ENCODE data around the gene SRP68. TPM values are rescaled to one million over a fixed set of nuclear protein-coding genes. Genes with fewer than 3 reads are reported as not detected.

The SRP68 gene
- total and polyA plus RNA-seq, 2 donors (not counting 1 experiment from before 2014, with no cell fraction given) = 29.6 to 82.3 TPM

DNA sequence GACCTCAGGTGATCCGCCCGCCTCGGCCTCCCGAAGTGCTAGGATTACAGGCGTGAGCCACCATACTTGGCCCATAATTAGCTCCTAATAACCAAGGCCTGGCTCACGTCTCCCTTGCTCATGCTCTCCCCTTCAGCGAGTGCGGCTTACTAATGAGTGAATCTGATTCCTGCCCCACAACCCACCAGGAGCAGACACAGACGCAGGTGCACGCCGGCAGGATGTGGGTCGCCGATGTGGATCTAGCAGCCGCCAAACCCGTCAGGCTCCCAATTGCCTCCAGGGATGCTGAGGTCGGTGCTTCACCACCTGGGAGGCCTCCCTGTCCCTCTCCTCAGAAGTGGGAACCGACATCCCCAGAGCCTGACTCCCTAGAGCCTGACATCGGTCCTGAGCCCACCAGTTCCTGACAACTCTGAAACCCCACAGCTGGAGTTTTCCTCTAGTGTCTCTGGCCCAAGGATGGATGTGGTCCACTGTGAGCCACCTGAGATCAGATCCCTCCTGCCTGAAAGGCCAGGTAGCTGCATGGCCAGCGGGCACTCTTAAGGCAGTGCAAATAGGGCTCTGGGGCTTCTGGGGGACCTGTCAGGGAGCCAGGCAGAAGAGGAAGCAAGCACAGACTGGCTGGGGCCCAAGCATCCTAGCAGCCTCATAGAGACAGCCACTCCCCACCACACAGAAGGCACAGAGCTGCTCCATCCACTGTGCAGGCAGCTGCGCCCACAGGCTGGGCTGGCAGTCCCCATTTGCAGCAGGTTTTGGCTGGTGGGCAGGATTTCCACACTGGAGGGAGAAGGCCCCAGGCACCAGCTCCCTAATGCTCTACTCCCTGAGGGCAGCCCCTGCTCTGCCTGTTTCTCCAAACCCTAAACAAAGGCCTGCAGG is 20.5 kb upstream of the SRP68 start:
- H2AFZ ChIP-seq (ENCODE audit: insufficient read depth, low read depth, low read length, poor library complexity, severe bottlenecking) = no peak overlapping the region
- peaks cover 23% of the 10 kb centered on the region for H3K79me2 ChIP-seq (ENCODE audit: control insufficient read depth, insufficient read depth, low read length)
- H3K4me3 Mint-ChIP-seq = no peak overlapping the region
- ATAC-seq (ENCODE audit: low read depth) (no peak), DNase-seq (no peak)
- H4K20me1 ChIP-seq (ENCODE audit: control insufficient read depth, insufficient read depth, low read length, poor library complexity, severe bottlenecking) = peaks cover 21% of the 10 kb centered on the region
- no peak overlapping the region for H3K27ac ChIP-seq (ENCODE audit: low read length in 2 of 2)
- intact Hi-C loops (cut with micrococcal nuclease) = no loop called here
- TF ChIP-seq EZH2 (IDR thresholded peaks at IDR 0.05; ENCODE audit: borderline replicate concordance, insufficient read depth, low read depth, low read length, poor library complexity, severe bottlenecking) = no peak
- TF ChIP-seq, protein P1, sequence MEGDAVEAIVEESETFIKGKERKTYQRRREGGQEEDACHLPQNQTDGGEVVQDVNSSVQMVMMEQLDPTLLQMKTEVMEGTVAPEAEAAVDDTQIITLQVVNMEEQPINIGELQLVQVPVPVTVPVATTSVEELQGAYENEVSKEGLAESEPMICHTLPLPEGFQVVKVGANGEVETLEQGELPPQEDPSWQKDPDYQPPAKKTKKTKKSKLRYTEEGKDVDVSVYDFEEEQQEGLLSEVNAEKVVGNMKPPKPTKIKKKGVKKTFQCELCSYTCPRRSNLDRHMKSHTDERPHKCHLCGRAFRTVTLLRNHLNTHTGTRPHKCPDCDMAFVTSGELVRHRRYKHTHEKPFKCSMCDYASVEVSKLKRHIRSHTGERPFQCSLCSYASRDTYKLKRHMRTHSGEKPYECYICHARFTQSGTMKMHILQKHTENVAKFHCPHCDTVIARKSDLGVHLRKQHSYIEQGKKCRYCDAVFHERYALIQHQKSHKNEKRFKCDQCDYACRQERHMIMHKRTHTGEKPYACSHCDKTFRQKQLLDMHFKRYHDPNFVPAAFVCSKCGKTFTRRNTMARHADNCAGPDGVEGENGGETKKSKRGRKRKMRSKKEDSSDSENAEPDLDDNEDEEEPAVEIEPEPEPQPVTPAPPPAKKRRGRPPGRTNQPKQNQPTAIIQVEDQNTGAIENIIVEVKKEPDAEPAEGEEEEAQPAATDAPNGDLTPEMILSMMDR (IDR thresholded peaks at IDR 0.05) = no peak
- no peak overlapping the region for H3K9ac ChIP-seq (ENCODE audit: low read length)
- 92% methylated on average over 20 of the region's 20 CpGs for WGBS (ENCODE audit: insufficient coverage)
- H3K4me3 ChIP-seq (ENCODE audit: control extremely low read depth in 1 of 5, extremely low read depth in 1 of 5, insufficient read depth in 1 of 5, low read depth in 2 of 5, low read length in 4 of 5) = no peak overlapping the region
- no peaks in the 10 kb centered on the region for H3K4me1 Mint-ChIP-seq
- ChIA-PET CTCF (interaction anchor here (0.7 to 0.9 kb wide), 2 partner anchors 26 to 319 kb away, joined by 3 read pairs; no protein-coding TSS in a partner anchor), POLR2A (interaction anchor here (0.7 kb wide), 1 partner anchor 13 kb away, joined by 4 read pairs; no protein-coding TSS in a partner anchor)
- H3K4me2 ChIP-seq (replicated peaks; ENCODE audit: low read depth, low read length, poor library complexity, severe bottlenecking) = no peak overlapping the region
- no peak overlapping the region for H3K27ac Mint-ChIP-seq
- no peaks in the 10 kb centered on the region for H3K4me1 ChIP-seq (ENCODE audit: control insufficient read depth in 2 of 2, insufficient read depth in 2 of 2, low read length in 2 of 2)
- H3K9me3 ChIP-seq (ENCODE audit: control extremely low read depth in 1 of 3, control insufficient read depth in 2 of 3, insufficient read depth in 1 of 3, low read length in 2 of 3) = peaks cover 0 to 3% (median 0%) of the 10 kb centered on the region in 3 donors
- H3K27me3 Mint-ChIP-seq = no peaks in the 10 kb centered on the region
- H3K36me3 ChIP-seq (replicated peaks in 1 of 2; ENCODE audit: control extremely low read depth in 1 of 2, control insufficient read depth in 1 of 2, extremely low read depth in 1 of 2, insufficient read depth in 2 of 2, low read length in 1 of 2) = peaks cover 2 to 85% of the 10 kb centered on the region in 2 experiments
- no peaks in the 10 kb centered on the region for H3K27me3 ChIP-seq (replicated peaks in 1 of 4; ENCODE audit: control extremely low read depth in 1 of 4, control insufficient read depth in 3 of 4, insufficient read depth in 4 of 4, low read length in 3 of 4)
- no peaks in the 10 kb centered on the region for H3K9me3 Mint-ChIP-seq (ENCODE audit: insufficient read depth)
